Neutrophil (primary cell): ENCODE data around the gene MEF2A.

ENCODE experiments used
- H3K27ac ChIP-seq: fragments of 200-600 bp; sonication (generic); 2 replicates; pipeline ENCODE4 v1.5.1; 2016; ENCODE audit warnings: mild to moderate bottlenecking, moderate library complexity
- H3K27me3 ChIP-seq: fragments of 200-600 bp; sonication (generic); 2 replicates; pipeline ENCODE4 v1.6.0; 2016; ENCODE audit warnings: mild to moderate bottlenecking
- H3K36me3 ChIP-seq: fragments of 200-600 bp; sonication (generic); 2 replicates; pipeline ENCODE4 v1.5.1; 2017
- H3K4me1 ChIP-seq, 2 experiments: fragments of 200-600 bp in 1 of 2; sonication (generic) in 1 of 2; 1 replicate in 1 of 2; 2 replicates in 1 of 2; pipeline versions ENCODE4 v1.5.1 to v1.6.1; 2013 to 2016; ENCODE audit warnings: low read depth in 1 of 2, low read length in 1 of 2, mild to moderate bottlenecking in 1 of 2, moderate library complexity in 1 of 2; ENCODE audit not compliant: control insufficient read depth in 1 of 2, insufficient read depth in 1 of 2
- H3K4me3 ChIP-seq, 2 experiments: fragments of 200-600 bp in 1 of 2; sonication (generic) in 1 of 2; 1 replicate in 1 of 2; 2 replicates in 1 of 2; pipeline ENCODE4 v1.5.1; 2013 to 2016; ENCODE audit warnings: low read depth in 1 of 2, low read length in 1 of 2, mild to moderate bottlenecking in 1 of 2, moderate library complexity in 1 of 2
- H3K9me3 ChIP-seq: fragments of 200-600 bp; sonication (generic); 2 replicates; pipeline ENCODE4 v1.5.1; 2016
- CTCF ChIP-seq: fragments of 200-600 bp; sonication (generic); IDR thresholded peaks from 2 replicates; pipeline ENCODE4 v1.5.1; 2016; ENCODE audit warnings: antibody characterized with exemption

MEF2A gene

GRCh38 chr15:99604865-99605264 lies 39.1 kb downstream of the MEF2A start:
- Histone ChIP-seq H3K4me1 (peaks cover 5 to 6% of the 10 kb centered on the region in 2 experiments), H3K36me3 (no peaks in the 10 kb centered on the region), H3K4me3 (no peak overlapping the region), H3K27me3 (no peaks in the 10 kb centered on the region), H3K27ac (no peak overlapping the region), H3K9me3 (no peaks in the 10 kb centered on the region)
- no peak for TF ChIP-seq CTCF

DNA sequence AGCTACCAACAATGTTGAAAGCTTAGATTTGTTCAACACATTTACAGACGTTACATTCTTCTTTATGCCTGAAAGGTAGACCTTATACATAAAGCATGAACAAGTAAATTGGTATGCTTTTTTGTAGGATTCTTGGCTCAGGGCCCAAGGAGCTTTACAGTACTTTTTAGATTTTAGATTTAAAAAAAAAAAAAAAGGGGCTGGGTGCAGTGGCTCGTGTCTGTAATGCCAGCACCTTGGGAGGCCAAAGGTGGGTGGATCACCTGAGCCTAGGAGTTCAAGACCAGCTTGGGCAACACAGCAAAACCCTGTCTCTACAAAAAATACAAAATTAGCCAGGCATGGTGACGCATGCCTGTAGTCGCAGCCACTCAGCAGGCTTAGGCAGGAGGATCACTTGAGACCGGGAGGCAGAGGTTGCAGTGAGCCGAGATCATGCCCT lies 39.7 kb downstream of the MEF2A start:
- TF ChIP-seq CTCF = no peak
- no peak overlapping the region for H3K27ac ChIP-seq

DNA sequence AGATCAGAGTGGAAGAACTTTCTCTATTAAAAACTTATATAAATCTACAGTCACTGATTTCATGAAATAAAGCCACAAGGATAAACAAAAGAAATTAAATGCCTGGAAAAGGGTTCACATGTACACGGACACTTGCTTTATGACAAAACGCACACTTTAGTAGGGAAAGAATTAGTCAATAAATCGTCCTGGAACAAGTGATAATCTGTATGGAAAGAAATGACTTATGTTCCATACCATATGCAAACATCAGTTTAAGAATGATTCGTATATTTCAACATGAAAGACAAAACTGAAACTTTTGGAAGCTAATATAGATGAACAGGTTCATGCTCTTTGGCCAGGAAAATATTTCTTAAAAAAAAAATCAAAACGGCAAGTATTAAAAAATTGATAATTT lies 40.2 kb downstream of the MEF2A start:
- TF ChIP-seq CTCF = no peak
- H3K27ac ChIP-seq = no peak overlapping the region
- H3K4me3 ChIP-seq = no peak overlapping the region
- no peaks in the 10 kb centered on the region for H3K36me3 ChIP-seq
- peaks cover 5 to 6% of the 10 kb centered on the region in 2 experiments for H3K4me1 ChIP-seq
- H3K27me3 ChIP-seq = no peaks in the 10 kb centered on the region
- no peaks in the 10 kb centered on the region for H3K9me3 ChIP-seq

More for the DNA sequence above, 39.7 kb downstream of the MEF2A start:
- H3K4me1 ChIP-seq = peaks cover 5 to 6% of the 10 kb centered on the region in 2 experiments
- H3K4me3 ChIP-seq = no peak overlapping the region
- no peaks in the 10 kb centered on the region for H3K36me3 ChIP-seq
- no peaks in the 10 kb centered on the region for H3K27me3 ChIP-seq
- H3K9me3 ChIP-seq = no peaks in the 10 kb centered on the region

- H3K27ac ChIP-seq = no peak overlapping the region
- no peak overlapping the region for H3K4me3 ChIP-seq
- peaks cover 5 to 6% of the 10 kb centered on the region in 2 experiments for H3K4me1 ChIP-seq
- no peak for TF ChIP-seq CTCF
- no peaks in the 10 kb centered on the region for H3K27me3 ChIP-seq
- no peaks in the 10 kb centered on the region for H3K36me3 ChIP-seq
- no peaks in the 10 kb centered on the region for H3K9me3 ChIP-seq
These were observed 40.9 kb downstream of the MEF2A start for GRCh38 chr15:99606646-99607045.

DNA sequence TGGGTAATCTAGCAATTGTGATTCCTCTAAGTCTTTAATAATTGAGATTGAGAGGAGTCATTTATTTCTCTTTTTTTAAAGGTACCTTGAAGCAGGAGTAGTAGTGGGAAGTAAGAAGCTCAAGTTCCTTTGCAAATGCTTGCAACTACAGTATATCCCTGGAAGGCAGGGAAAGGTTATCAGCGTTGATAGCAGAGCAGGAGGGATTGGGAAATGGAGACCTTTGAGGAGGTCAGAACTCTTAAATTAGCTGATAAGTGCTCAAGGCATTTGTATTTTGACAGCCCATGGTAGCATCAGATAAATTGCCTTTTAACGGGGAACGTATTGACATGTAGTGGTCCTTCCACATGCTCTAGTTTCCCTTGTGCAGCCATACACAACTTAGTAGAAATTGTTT lies 47.7 kb downstream of the MEF2A start:
- Histone ChIP-seq H3K9me3 (no peaks in the 10 kb centered on the region), H3K27me3 (no peaks in the 10 kb centered on the region), H3K36me3 (no peaks in the 10 kb centered on the region), H3K4me1 (peaks cover 49 to 51% of the 10 kb centered on the region in 2 experiments), H3K27ac (peak overlapping the region; percentile 80), H3K4me3 (no peak overlapping the region)
- no peak for TF ChIP-seq CTCF
